ENCODE measurements around the gene DGKE. TPM values are rescaled to one million over a fixed set of nuclear protein-coding genes. Genes with fewer than 3 reads are reported as not detected.
A peak's percentile ranks its signal among the peaks of the same experiment; 100 is the strongest.

The DGKE gene
- total and polyA plus RNA-seq, 2 of the 13 experiments (the other 11 are each of a cell fraction or from before 2014, with no cell fraction given), result 3.2 to 5.3 TPM

GRCh38 chr17:56909742-56910508, 76.0 kb downstream of the DGKE start (continued):
- TF ChIP-seq HMGXB4 (CRISPR knock-in tag; IDR thresholded peaks at IDR 0.05; ENCODE audit: borderline replicate concordance in 1 of 2, low read depth in 1 of 2) (no peak), FOXM1 (CRISPR knock-in tag; IDR thresholded peaks at IDR 0.05) (no peak), ZSCAN30 (CRISPR knock-in tag; IDR thresholded peaks at IDR 0.05) (no peak), ZNF276 (CRISPR knock-in tag; IDR thresholded peaks at IDR 0.05; ENCODE audit: low read depth) (0 out of 2 replicates have a peak, but pooled peaks have one; percentile 15), HMG20A (CRISPR knock-in tag; IDR thresholded peaks at IDR 0.05; ENCODE audit: borderline replicate concordance) (no peak; the same call in 1 of the 2 replicates), ELF3 (CRISPR knock-in tag; IDR thresholded peaks at IDR 0.05) (no peak; the same call in 1 of the 2 replicates), ZFP37 (CRISPR knock-in tag; IDR thresholded peaks at IDR 0.05; ENCODE audit: borderline replicate concordance) (no peak), ZNF891 (CRISPR knock-in tag; IDR thresholded peaks at IDR 0.05) (no peak), STAG1 (CRISPR knock-in tag; IDR thresholded peaks at IDR 0.05) (no peak), MYC (CRISPR knock-in tag; IDR thresholded peaks at IDR 0.05; ENCODE audit: borderline replicate concordance) (no peak; the same call in 1 of the 2 replicates), HOXA3 (CRISPR knock-in tag; IDR thresholded peaks at IDR 0.05) (peak; percentile 52), ZNF512 (CRISPR knock-in tag; IDR thresholded peaks at IDR 0.05) (no peak), CC2D1A (CRISPR knock-in tag; IDR thresholded peaks at IDR 0.05) (no peak), PRPF4 (IDR thresholded peaks at IDR 0.05; ENCODE audit: low read depth, low read length, poor library complexity, severe bottlenecking) (no peak), ZMYM4 (CRISPR knock-in tag; IDR thresholded peaks at IDR 0.05) (peak; percentile 51; the same call in 1 of the 2 replicates), ZNF414 (CRISPR knock-in tag; IDR thresholded peaks at IDR 0.05) (no peak), ZNF691 (CRISPR knock-in tag; IDR thresholded peaks at IDR 0.05; ENCODE audit: borderline replicate concordance, low read depth) (no peak), HOMEZ (CRISPR knock-in tag; IDR thresholded peaks at IDR 0.05; ENCODE audit: low read depth) (no peak), MED13 (CRISPR knock-in tag; IDR thresholded peaks at IDR 0.05) (no peak), TEF (CRISPR knock-in tag; IDR thresholded peaks at IDR 0.05) (no peak)

Measured in HepG2 (cell line).